Measurements from ENCODE around the gene NOTCH4. TPM values are rescaled to one million over a fixed set of nuclear protein-coding genes. Genes with fewer than 3 reads are reported as not detected.

The NOTCH4 gene
- total and polyA plus RNA-seq, 9 of the 15 experiments (the other 6 are each of a cell fraction or from before 2014, with no cell fraction given) = 0.24 to 4.3 (median 1.7) TPM

DNA sequence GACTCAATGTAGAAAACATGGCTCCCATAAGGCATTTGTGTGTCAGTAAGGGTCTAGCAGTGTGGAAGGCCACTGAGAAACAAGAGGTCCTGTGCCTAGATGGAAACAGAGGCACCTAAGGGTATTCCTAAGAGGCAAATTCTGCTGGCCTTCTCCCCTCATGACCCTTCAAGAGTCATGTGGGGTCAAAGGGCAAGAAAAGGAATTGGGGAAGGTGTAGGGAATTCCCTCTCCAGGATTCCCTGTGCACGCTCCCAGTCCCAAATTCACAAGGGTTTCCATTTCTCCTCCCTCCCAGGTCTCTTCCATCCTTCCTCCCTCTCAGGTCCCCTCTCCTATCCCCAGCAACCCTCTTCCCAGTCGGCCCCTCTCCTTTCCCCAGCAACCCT lies 48.6 kb downstream of the NOTCH4 start (continued):
- TF ChIP-seq YY1 (IDR thresholded peaks at IDR 0.05; ENCODE audit: borderline replicate concordance in 1 of 3, control insufficient read depth in 1 of 3, extremely low read depth in 1 of 3, insufficient read depth in 3 of 3, insufficient read length in 1 of 3, insufficient replicate concordance in 2 of 3, low read depth in 1 of 3, low read length in 2 of 3) (peak in 1 of 3 experiments; percentile 11), NFE2 (IDR thresholded peaks at IDR 0.05; ENCODE audit: low read depth) (no peak), TBL1XR1 (IDR thresholded peaks at IDR 0.05; ENCODE audit: low read length in 2 of 2) (no peak), ZNF668 (CRISPR knock-in tag; IDR thresholded peaks at IDR 0.05) (no peak), PRDM10 (IDR thresholded peaks at IDR 0.05; ENCODE audit: partially characterized antibody) (peak; percentile 10), IRF2 (CRISPR knock-in tag; IDR thresholded peaks at IDR 0.05) (no peak), HIVEP1 (CRISPR knock-in tag; IDR thresholded peaks at IDR 0.05) (0 out of 2 replicates have a peak, but pooled peaks have one; percentile 4), ZBTB26 (CRISPR knock-in tag; IDR thresholded peaks at IDR 0.05) (peak; percentile 85), SMARCA4 (IDR thresholded peaks at IDR 0.05) (0 out of 2 replicates have a peak, but pooled peaks have one; percentile 10)
- TF ChIP-seq, protein P1, sequence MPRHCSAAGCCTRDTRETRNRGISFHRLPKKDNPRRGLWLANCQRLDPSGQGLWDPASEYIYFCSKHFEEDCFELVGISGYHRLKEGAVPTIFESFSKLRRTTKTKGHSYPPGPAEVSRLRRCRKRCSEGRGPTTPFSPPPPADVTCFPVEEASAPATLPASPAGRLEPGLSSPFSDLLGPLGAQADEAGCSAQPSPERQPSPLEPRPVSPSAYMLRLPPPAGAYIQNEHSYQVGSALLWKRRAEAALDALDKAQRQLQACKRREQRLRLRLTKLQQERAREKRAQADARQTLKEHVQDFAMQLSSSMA (CRISPR knock-in tag; IDR thresholded peaks at IDR 0.05) = no peak

Measured in K562 (cell line).